NCI-H1930 (cell line): ENCODE data around the gene GADD45GIP1.
A peak's percentile ranks its signal among the peaks of the same experiment; 100 is the strongest.

ENCODE experiments used
- DNase-seq, 2 experiments: peaks; one replicate each; lab custom pipeline; 2025; lab: John Stamatoyannopoulos, UW

The GADD45GIP1 gene

DNA sequence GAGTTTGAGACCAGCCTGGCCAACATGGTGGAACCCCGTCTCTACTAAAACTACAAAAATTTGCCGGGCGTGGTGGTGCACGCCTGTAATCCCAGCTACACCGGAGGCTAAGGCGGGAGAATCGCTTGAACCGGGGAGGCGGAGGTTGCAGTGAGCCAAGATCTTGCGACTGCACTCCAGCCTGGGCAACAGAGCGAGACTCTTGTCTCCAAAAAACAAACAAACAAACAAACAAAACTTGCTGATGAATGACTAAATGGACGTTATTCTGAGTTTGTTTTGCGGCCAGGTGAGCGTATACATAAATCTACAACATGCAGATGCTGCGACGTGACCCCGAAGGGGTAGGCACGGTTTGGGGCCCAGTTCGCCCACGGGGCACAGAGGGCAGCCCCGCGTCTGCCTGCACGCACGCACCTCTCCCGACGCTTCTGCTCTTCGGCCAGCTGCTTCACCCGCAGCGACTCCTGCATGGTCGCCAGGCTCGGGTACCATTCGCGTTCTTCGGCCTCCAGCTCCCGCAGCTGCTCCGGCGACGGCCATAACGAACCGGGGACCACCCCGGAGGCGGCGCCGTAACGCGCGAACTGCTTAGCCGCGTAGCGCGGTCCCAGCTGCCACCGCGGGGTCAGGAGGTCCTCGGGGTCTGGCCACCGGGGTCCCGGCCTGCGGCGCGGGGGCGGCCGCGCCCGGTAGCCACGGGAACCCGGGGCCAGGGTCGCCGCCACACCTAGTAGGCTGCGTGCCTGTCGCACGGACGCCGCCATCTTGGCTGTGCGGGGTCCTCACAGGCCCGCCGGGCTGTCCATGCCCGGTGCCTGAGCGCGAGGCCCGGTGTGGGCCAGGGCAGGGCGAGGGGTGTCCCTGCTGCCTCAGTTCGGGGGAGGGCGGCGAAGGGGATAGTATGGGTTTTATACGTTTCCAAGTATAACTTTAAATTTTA, at the start of gene GADD45GIP1:
Gene GADD45GIP1, minus strand, starts transcription at position 778 of the 943 bp plus-strand sequence. Its CDS starts 11 bp downstream, at position 767.
- peak; percentile 28 to 60 for DNase-seq

DNA sequence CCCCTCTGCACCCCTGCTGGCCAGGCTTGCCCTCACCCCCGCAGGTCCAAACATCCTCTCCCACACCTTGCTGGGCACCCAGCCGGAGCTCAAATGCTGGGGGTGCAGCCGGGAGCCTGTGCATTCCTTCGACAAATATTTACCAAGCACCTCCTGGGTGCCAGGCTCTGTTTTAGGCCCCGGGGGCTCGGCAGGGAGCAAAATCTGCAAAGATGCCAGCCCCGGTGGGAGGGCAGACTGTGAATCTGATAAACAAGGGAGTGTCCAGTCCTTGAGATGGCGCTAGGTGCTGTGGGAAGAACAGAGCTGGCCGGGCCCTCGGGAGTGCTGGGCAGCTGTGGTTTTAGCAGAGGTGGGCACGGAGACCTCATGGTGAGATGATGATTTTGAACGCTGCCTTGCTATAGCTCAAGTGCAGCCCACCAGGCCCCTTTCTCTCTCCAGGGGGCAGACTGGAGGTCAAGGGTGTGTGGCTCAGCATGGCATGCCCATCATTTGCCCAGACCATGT, 48.9 kb upstream of the GADD45GIP1 start:
- no peak for DNase-seq

GRCh38 chr19:13005253-13005652, 48.2 kb upstream of the GADD45GIP1 start:
- DNase-seq: no peak

DNA sequence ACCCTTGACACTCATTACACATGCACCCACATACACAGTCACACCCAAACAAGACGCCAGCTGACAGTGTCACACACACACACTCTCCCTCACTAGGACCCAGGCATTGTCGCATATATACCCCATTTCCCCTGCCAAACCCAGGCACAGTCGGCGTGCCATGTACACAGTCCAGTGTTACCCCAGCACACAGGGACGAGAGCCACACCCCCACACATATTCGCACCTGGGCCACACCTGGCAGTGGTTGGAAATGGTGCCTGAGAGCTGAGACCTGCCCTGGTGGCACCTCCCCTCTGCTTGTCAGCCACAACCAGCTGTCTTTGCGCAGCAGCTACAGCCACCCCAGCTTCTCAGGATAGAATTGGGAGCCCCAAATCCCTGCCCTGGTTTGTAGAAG, 47.2 kb upstream of the GADD45GIP1 start:
- DNase-seq: no peak

GRCh38 chr19:13003081-13003480, 46.1 kb upstream of the GADD45GIP1 start:
- no peak for DNase-seq

DNA sequence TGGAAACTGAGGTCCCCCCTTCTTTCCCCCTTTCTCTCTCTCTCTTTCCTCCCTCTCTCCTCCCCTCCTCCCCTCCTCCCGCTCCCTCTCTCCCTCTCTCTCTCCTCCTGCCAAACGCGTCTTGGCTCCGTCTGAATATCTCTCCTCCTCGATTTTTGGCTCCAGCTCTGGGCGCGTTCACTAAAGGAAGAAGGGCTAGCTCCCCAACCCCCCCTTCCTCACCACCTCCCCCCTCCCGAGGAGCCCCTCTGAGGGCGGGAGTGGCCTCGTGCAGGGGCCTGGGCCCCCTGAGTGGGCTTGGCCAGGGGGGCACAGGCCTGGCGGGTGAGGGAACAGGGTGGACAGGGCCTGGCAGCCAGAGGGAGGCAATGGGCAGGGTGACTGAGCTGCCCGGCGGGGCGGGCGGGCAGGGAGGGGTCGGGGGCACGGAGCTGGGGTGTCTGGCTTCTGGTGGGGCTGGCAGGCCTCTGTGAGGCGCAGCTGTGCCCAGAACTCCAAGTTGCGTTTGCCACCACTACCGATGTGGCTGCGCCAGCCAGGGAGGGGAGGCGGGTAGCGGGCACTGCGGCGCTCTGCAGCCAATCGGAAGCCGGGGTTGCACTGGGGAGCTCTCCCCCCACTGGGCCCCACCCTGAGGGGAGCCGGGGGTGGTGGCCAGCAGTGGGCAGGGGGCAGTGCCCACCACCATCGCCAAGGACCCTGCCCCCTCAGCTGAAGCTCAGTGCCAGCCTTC, 45.3 kb upstream of the GADD45GIP1 start:
- no peak for DNase-seq

- no peak for DNase-seq
Measured at GRCh38 chr19:13001502-13002165, 44.6 kb upstream of the GADD45GIP1 start.

DNA sequence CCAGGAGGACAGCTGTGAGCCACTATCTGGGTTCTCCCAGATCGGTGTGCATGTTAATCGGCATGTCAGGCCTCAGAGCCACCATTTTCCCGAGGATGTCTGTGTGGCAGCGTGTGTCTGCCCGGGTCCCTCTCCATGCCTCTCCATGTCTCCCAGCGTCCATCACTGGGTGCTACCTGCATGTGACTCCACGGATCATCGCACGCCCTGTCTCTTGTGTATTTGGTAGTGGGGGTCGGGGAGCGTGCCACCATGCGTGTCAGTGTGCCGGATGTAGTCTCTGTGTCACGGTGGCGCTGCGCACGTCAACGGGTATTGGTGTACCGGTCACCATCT, 44.1 kb upstream of the GADD45GIP1 start:
- no peak for DNase-seq

GRCh38 chr19:12997967-12998940, 41.2 kb upstream of the GADD45GIP1 start:
- DNase-seq: no peak

- DNase-seq: no peak
Measured at GRCh38 chr19:12997179-12997966, 40.4 kb upstream of the GADD45GIP1 start.

GRCh38 chr19:12996406-12997094, 39.5 kb upstream of the GADD45GIP1 start:
- no peak for DNase-seq

GRCh38 chr19:12995596-12996405, 38.8 kb upstream of the GADD45GIP1 start:
- DNase-seq: no peak

DNA sequence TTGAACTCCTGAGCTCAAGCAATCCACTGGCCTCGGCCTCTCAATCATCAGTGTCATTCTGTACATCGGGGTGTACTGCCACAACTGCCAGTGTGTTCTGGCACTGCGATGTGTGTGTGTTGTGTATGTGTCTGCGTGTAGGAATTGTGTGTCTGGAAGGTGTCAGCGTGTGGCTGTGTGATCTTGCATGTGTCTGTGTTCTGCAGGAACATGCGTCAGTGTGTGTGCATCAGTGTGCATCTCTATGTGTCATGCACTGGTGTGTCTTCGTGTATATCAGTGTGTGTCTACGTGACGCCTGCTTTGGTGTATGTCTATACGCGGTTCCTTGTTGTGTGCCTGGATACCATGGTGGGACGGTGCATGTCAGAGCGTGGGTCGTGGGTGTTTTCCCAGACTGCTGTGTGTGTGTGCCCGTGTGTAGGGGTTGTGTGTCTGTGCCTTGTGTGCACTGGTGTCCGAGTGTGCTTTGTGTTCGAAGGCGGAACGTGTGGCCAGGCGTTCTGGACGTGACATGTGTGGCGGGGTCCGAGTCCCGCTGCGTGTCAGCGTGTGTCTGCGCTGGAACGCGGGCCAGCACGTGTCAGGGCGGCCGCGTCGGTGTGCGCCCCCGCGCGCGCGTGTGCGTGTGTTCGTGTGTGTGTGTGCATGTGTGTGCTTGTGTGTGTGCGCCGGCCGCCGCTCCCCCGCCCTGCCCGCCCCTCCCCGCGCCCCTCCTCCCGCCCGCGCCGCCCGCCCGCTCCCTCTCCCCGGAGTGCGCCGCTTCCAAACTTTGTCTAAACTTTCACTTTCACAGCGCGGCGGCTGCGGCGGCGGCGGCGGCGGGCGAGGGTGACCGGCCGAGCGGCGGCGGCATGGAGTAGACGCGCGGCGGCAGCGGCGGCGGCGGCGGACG, 37.9 kb upstream of the GADD45GIP1 start, which contains the start of gene NFIX:
Gene NFIX, plus strand, starts transcription at position 775 of the 895 bp plus-strand sequence. CDS start 363 bp downstream, outside the sequence.
- DNase-seq: no peak

DNA sequence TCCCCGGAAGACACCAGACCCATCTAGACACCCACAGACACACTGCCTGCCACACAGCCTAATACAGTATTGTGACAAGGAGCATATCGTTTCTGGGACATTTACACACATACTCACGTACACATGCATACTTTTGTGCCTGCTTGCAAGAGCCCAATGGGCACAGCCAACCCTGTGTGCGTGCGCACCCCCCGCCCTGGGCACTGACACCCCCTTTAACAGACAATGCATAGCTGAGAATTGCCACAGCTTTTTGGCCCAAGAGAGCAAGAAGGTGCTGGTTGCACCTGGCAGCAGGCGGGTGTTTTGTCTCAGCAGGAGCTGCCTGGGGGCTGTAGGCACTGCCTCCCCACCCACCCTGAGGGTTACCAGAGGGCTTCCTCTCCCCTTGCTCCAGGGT, 36.5 kb upstream of the GADD45GIP1 start:
- no peak for DNase-seq

DNA sequence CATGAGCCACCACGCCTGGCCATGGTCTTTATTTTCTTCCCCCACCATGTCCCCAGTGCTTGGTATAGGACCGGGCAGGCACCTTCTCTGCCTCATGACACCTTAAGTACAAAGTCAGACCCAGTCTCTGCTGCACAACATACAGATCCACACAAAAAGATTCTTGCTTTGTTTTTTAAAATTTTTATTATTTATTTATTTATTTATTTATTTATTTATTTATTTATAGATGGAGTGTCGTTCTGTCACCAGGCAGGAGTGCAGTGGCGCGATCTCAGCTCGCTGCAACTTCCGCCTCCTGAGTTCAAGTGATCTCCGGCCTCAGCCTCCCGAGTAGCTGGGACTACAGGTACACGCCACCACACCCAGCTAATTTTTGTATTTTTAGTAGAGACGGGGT, 35.7 kb upstream of the GADD45GIP1 start:
- no peak for DNase-seq

DNA sequence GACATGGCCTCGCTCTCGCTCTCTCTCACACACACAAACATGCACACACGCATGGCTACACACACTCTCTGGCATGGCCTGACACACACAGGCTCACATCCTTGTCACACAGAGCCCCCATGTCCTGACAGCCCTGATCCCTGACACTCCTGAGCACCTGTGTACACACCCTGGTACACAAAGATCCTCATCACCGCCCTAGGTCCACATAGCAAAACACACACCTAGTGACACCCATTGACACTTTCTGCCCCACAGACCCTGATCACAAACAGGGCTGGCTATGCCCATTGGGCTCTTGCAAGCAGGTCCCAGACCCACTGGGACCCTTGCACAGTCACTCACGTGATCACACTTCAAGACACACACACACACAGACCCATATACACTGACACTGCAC, 34.3 kb upstream of the GADD45GIP1 start:
- no peak for DNase-seq

DNA sequence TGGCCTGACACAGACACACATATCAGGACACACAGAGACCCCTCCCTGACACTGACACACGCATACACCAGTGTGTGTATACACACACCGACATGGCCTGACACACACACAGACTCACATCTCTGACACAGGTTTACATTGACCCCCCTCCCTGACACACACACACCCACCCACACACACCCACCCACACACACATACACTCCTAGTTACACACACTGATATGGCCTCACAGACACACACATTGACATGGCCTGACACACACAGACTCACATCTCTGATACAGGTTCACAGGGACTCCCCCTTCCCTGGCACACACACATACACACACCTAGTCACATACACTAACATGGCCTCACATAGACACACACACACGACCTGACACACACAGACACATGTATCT, 33.8 kb upstream of the GADD45GIP1 start:
- DNase-seq: no peak

- no peak for DNase-seq
Measured at GRCh38 chr19:12990431-12990830, 33.4 kb upstream of the GADD45GIP1 start.
